Measurements from ENCODE around the gene EEFSEC. TPM values are rescaled to one million over a fixed set of nuclear protein-coding genes. Genes with fewer than 3 reads are reported as not detected.

Gene EEFSEC
- total RNA-seq, 1 experiment from 2014 or later: 21.3 TPM

DNA sequence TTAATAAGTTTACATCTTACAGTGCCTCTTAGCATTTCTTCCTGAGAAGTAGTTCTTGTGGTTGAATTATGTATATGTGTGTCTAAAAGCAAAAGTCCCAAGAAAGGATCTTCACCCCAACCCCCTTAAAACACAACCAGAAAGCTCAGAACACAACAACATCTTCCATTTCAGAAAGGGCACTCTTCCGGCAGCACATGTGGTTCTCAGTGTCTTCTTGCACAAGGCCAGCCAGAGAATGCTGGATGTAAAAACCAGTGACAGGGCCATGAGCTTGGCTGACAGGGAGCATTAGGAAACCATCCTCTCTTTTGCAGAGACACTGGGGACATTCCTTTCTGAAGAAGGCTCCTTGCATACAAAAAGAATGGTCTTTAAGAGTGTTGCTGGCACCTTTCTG, 45.0 kb downstream of the EEFSEC start:
- no TSS peak for BruUV-seq (replicated peaks)
- Histone ChIP-seq H3K9me3 (ENCODE audit: insufficient read depth, low read depth) (peaks cover 5% of the 10 kb centered on the region; the same call in 1 of the 2 replicates), H3K4me1 (replicated peaks; ENCODE audit: insufficient read depth) (no peaks in the 10 kb centered on the region), H4K20me1 (ENCODE audit: insufficient read depth) (no peaks in the 10 kb centered on the region), H3F3A (ENCODE audit: insufficient read depth, low read depth) (no peaks in the 10 kb centered on the region), H3K36me3 (ENCODE audit: low read depth) (no peaks in the 10 kb centered on the region), H3K27ac (no peak overlapping the region), H3K79me2 (ENCODE audit: low read depth) (no peaks in the 10 kb centered on the region), H3K4me2 (no peak overlapping the region), H3K27me3 (ENCODE audit: insufficient read depth, low read depth) (no peaks in the 10 kb centered on the region), H3K4me3 (no peak overlapping the region), H2AFZ (no peak overlapping the region), H3K9me2 (ENCODE audit: insufficient read depth) (no peaks in the 10 kb centered on the region)
- ChIA-PET POLR2A (ENCODE audit: unreplicated experiment) (no interaction called here), CTCF (interaction anchor here (0.6 kb wide), 1 partner anchor 84 kb away, joined by 3 read pairs; no protein-coding TSS in a partner anchor)
- TF ChIP-seq, protein P1, sequence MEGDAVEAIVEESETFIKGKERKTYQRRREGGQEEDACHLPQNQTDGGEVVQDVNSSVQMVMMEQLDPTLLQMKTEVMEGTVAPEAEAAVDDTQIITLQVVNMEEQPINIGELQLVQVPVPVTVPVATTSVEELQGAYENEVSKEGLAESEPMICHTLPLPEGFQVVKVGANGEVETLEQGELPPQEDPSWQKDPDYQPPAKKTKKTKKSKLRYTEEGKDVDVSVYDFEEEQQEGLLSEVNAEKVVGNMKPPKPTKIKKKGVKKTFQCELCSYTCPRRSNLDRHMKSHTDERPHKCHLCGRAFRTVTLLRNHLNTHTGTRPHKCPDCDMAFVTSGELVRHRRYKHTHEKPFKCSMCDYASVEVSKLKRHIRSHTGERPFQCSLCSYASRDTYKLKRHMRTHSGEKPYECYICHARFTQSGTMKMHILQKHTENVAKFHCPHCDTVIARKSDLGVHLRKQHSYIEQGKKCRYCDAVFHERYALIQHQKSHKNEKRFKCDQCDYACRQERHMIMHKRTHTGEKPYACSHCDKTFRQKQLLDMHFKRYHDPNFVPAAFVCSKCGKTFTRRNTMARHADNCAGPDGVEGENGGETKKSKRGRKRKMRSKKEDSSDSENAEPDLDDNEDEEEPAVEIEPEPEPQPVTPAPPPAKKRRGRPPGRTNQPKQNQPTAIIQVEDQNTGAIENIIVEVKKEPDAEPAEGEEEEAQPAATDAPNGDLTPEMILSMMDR (conservative IDR thresholded peaks at IDR 0.05): no peak
- TF ChIP-seq EZH2 (IDR thresholded peaks at IDR 0.05; ENCODE audit: low read depth): no peak
- DNase-seq: no peak
- intact Hi-C loops (cut with micrococcal nuclease; ENCODE audit: unreplicated experiment): no loop called here

DNA sequence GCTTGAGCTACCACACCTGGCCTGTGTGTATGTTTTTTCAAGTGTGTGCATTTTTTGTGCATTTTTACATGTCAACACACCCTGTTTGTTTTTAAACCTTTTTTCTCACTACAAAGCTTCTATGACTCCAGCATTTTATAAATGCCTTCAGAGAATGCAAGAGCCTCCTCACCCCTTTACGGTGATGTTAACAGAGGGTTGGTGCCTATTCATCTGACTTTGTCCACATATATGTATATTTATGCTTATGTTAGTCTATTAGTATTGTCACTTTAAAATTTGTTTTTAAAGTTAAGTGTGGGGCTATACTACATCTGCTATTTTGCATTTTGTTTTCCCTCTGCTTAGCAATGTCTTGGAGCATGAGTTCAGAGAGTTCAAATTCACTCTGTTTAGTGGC, 45.8 kb downstream of the EEFSEC start:
- BruUV-seq (replicated peaks): no TSS peak
- Histone ChIP-seq H3K79me2 (ENCODE audit: low read depth) (no peaks in the 10 kb centered on the region), H3K4me2 (no peak overlapping the region), H3F3A (ENCODE audit: insufficient read depth, low read depth) (no peaks in the 10 kb centered on the region), H2AFZ (no peak overlapping the region), H3K9me3 (ENCODE audit: insufficient read depth, low read depth) (peaks cover 5% of the 10 kb centered on the region; the same call in 1 of the 2 replicates), H3K36me3 (ENCODE audit: low read depth) (no peaks in the 10 kb centered on the region), H3K27me3 (ENCODE audit: insufficient read depth, low read depth) (no peaks in the 10 kb centered on the region), H3K27ac (no peak overlapping the region), H3K4me3 (no peak overlapping the region), H3K4me1 (replicated peaks; ENCODE audit: insufficient read depth) (no peaks in the 10 kb centered on the region), H4K20me1 (ENCODE audit: insufficient read depth) (no peaks in the 10 kb centered on the region), H3K9me2 (ENCODE audit: insufficient read depth) (no peaks in the 10 kb centered on the region)
- DNase-seq: no peak
- TF ChIP-seq EZH2 (IDR thresholded peaks at IDR 0.05; ENCODE audit: low read depth): no peak
- CTCF ChIA-PET: no interaction called here
- intact Hi-C loops (cut with micrococcal nuclease; ENCODE audit: unreplicated experiment): no loop called here
- POLR2A ChIA-PET (ENCODE audit: unreplicated experiment): no interaction called here

GRCh38 chr3:128201158-128201755, 48.0 kb downstream of the EEFSEC start:
- Histone ChIP-seq H3K36me3 (ENCODE audit: low read depth) (no peaks in the 10 kb centered on the region), H3K27me3 (ENCODE audit: insufficient read depth, low read depth) (no peaks in the 10 kb centered on the region), H2AFZ (no peak overlapping the region), H3K4me3 (no peak overlapping the region), H3K9me3 (ENCODE audit: insufficient read depth, low read depth) (peaks cover 5% of the 10 kb centered on the region; the same call in 1 of the 2 replicates), H4K20me1 (ENCODE audit: insufficient read depth) (peaks cover 3% of the 10 kb centered on the region; the same call in 1 of the 2 replicates), H3F3A (ENCODE audit: insufficient read depth, low read depth) (no peaks in the 10 kb centered on the region), H3K4me2 (no peak overlapping the region), H3K79me2 (ENCODE audit: low read depth) (no peaks in the 10 kb centered on the region), H3K9me2 (ENCODE audit: insufficient read depth) (no peaks in the 10 kb centered on the region), H3K27ac (no peak overlapping the region), H3K4me1 (replicated peaks; ENCODE audit: insufficient read depth) (no peaks in the 10 kb centered on the region)
- POLR2A ChIA-PET (ENCODE audit: unreplicated experiment): no interaction called here
- DNase-seq: no peak
- CTCF ChIA-PET: no interaction called here
- intact Hi-C loops (cut with micrococcal nuclease; ENCODE audit: unreplicated experiment): no loop called here
- TF ChIP-seq, protein P1 (conservative IDR thresholded peaks at IDR 0.05): no peak
- TF ChIP-seq EZH2 (IDR thresholded peaks at IDR 0.05; ENCODE audit: low read depth): no peak
- no TSS peak for BruUV-seq (replicated peaks)

DNA sequence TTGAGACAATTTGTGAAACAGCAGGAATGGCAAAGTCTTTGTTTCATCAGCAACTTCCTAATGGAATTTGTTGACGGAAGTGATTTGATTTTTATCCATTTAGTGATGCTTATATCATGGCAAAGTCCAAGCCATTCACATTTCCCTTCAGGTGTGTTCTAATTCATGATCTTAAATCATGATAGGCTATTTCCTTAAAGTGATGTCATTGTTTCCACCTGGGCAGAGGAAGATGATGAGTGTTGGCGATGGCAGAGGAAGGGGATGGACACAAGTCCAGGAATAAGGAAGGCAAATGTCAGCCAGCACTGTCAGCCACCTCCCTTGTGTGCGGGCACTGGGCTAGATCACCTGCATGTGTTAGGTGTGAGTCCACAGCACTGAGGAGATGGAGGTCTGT, 49.9 kb downstream of the EEFSEC start:
- Histone ChIP-seq H3K4me1 (replicated peaks; ENCODE audit: insufficient read depth) (no peaks in the 10 kb centered on the region), H3K4me3 (no peak overlapping the region), H2AFZ (no peak overlapping the region), H4K20me1 (ENCODE audit: insufficient read depth) (peaks cover 3% of the 10 kb centered on the region; the same call in 1 of the 2 replicates), H3K36me3 (ENCODE audit: low read depth) (no peaks in the 10 kb centered on the region), H3K27me3 (ENCODE audit: insufficient read depth, low read depth) (no peaks in the 10 kb centered on the region), H3F3A (ENCODE audit: insufficient read depth, low read depth) (no peaks in the 10 kb centered on the region), H3K4me2 (no peak overlapping the region), H3K27ac (no peak overlapping the region), H3K9me2 (ENCODE audit: insufficient read depth) (no peaks in the 10 kb centered on the region), H3K79me2 (ENCODE audit: low read depth) (no peaks in the 10 kb centered on the region), H3K9me3 (ENCODE audit: insufficient read depth, low read depth) (peaks cover 5% of the 10 kb centered on the region; the same call in 1 of the 2 replicates)
- intact Hi-C loops (cut with micrococcal nuclease; ENCODE audit: unreplicated experiment): no loop called here
- POLR2A ChIA-PET (ENCODE audit: unreplicated experiment): no interaction called here
- no peak for TF ChIP-seq EZH2 (IDR thresholded peaks at IDR 0.05; ENCODE audit: low read depth)
- TF ChIP-seq, protein P1 (conservative IDR thresholded peaks at IDR 0.05): no peak
- no peak for DNase-seq
- CTCF ChIA-PET: no interaction called here
- BruUV-seq (replicated peaks): no TSS peak
